ENCODE results near the gene TIMM22.

The TIMM22 gene

GRCh38 chr17:1001640-1002411 is 4.9 kb downstream of the TIMM22 start:
- DNase-seq (ENCODE audit: low spot score) = no peak

GRCh38 chr17:1002412-1002753 is 5.5 kb downstream of the TIMM22 start:
- DNase-seq (ENCODE audit: low spot score) = no peak

GRCh38 chr17:1002771-1003555 is 6.0 kb downstream of the TIMM22 start:
- DNase-seq (ENCODE audit: low spot score) = no peak

- no peak for DNase-seq (ENCODE audit: low spot score)
Observed at GRCh38 chr17:1003633-1003971, 6.7 kb downstream of the TIMM22 start.

GRCh38 chr17:1003972-1004768 is 7.2 kb downstream of the TIMM22 start:
- DNase-seq (ENCODE audit: low spot score) = no peak

- DNase-seq (ENCODE audit: low spot score) = no peak
Observed at GRCh38 chr17:1004769-1005295, 7.9 kb downstream of the TIMM22 start.

- DNase-seq (ENCODE audit: low spot score) = no peak
Observed at GRCh38 chr17:1005361-1005946, 8.5 kb downstream of the TIMM22 start.

GRCh38 chr17:1006054-1006453 is 9.1 kb downstream of the TIMM22 start:
- DNase-seq (ENCODE audit: low spot score) = no peak

GRCh38 chr17:1007310-1008007 is 10.5 kb downstream of the TIMM22 start:
- DNase-seq (ENCODE audit: low spot score) = no peak

- no peak for DNase-seq (ENCODE audit: low spot score)
Observed at GRCh38 chr17:1008008-1008761, 11.3 kb downstream of the TIMM22 start.

- no peak for DNase-seq (ENCODE audit: low spot score)
Observed at GRCh38 chr17:1009229-1010085, 12.5 kb downstream of the TIMM22 start.

GRCh38 chr17:1010086-1010450 is 13.1 kb downstream of the TIMM22 start:
- DNase-seq (ENCODE audit: low spot score) = no peak

GRCh38 chr17:1010586-1010985 is 13.7 kb downstream of the TIMM22 start:
- DNase-seq (ENCODE audit: low spot score) = no peak

GRCh38 chr17:1011138-1011537 is 14.2 kb downstream of the TIMM22 start:
- DNase-seq (ENCODE audit: low spot score) = no peak

- no peak for DNase-seq (ENCODE audit: low spot score)
Observed at GRCh38 chr17:1011760-1012735, 15.1 kb downstream of the TIMM22 start.

- no peak for DNase-seq (ENCODE audit: low spot score)
Observed at GRCh38 chr17:1012823-1013728, 16.1 kb downstream of the TIMM22 start.

- no peak for DNase-seq (ENCODE audit: low spot score)
Observed at GRCh38 chr17:1013729-1014090, 16.8 kb downstream of the TIMM22 start.

Measured in SK-N-DZ (cell line).